GM23338 (cell line): ENCODE measurements around the gene PIK3C2B. TPM values are rescaled to one million over a fixed set of nuclear protein-coding genes. Genes with fewer than 3 reads are reported as not detected.

ENCODE experiments used
- ATAC-seq: fragments of 200-7000 bp; cut with Tn5 transposase; 3 replicates; pipeline ENCODE4 v1.9.1; 2020
- DNase-seq: peaks from one replicate; pipeline ENCODE4 v3.0.0-alpha.2; 2015; ENCODE audit warnings: low spot score
- H2AFZ ChIP-seq: fragments of 200-600 bp; sonication (generic); 2 replicates; pipeline ENCODE4 v1.8.0; 2016; ENCODE audit warnings: antibody characterized with exemption, mild to moderate bottlenecking, moderate library complexity
- H3F3A ChIP-seq: fragments of 200-600 bp; sonication (generic); replicated peaks from 2 replicates; pipeline ENCODE4 v1.8.0; 2017; ENCODE audit warnings: antibody characterized with exemption, mixed run types, low read depth
- H3K27ac ChIP-seq: fragments of 200-600 bp; sonication (generic); 2 replicates; pipeline ENCODE4 v1.6.1; 2016; ENCODE audit warnings: low read depth
- H3K27me3 ChIP-seq: fragments of 200-600 bp; sonication (generic); 2 replicates; pipeline ENCODE4 v1.8.0; 2016; ENCODE audit warnings: mild to moderate bottlenecking, mixed run types, moderate library complexity; ENCODE audit not compliant: insufficient read depth
- H3K36me3 ChIP-seq: fragments of 200-600 bp; sonication (generic); 2 replicates; pipeline ENCODE4 v1.8.0; 2016; ENCODE audit warnings: mild to moderate bottlenecking; ENCODE audit not compliant: insufficient read depth
- H3K4me1 ChIP-seq: fragments of 200-600 bp; sonication (generic); 2 replicates; pipeline ENCODE4 v1.8.0; 2016; ENCODE audit warnings: mild to moderate bottlenecking, moderate library complexity; ENCODE audit not compliant: insufficient read depth
- H3K4me2 ChIP-seq: fragments of 200-600 bp; sonication (generic); 2 replicates; pipeline ENCODE4 v1.7.1; 2017; ENCODE audit warnings: mixed run types
- H3K4me3 ChIP-seq: fragments of 200-600 bp; sonication (generic); 2 replicates; pipeline ENCODE4 v1.6.1; 2016; ENCODE audit warnings: mixed run types
- H3K79me2 ChIP-seq: fragments of 200-600 bp; sonication (generic); replicated peaks from 2 replicates; pipeline ENCODE4 v1.8.0; 2017; ENCODE audit warnings: mild to moderate bottlenecking; ENCODE audit not compliant: insufficient read depth
- H3K9me2 ChIP-seq: fragments of 200-600 bp; sonication (generic); 2 replicates; pipeline ENCODE4 v1.8.0; 2017; ENCODE audit not compliant: insufficient read depth
- H4K20me1 ChIP-seq: fragments of 200-600 bp; sonication (generic); replicated peaks from 2 replicates; pipeline ENCODE4 v1.8.0; 2017; ENCODE audit warnings: mild to moderate bottlenecking; ENCODE audit not compliant: insufficient read depth
- H3K27ac Mint-ChIP-seq: 2 replicates; pipeline ENCODE4 v1.8.0; 2020; ENCODE audit warnings: inconsistent platforms, mild to moderate bottlenecking, moderate library complexity, mixed read lengths
- H3K27me3 Mint-ChIP-seq: 3 replicates; pipeline ENCODE4 v1.8.0; 2022; ENCODE audit warnings: low read depth, mild to moderate bottlenecking, moderate library complexity, mixed read lengths, inconsistent platforms; ENCODE audit not compliant: insufficient read depth, poor library complexity
- H3K36me3 Mint-ChIP-seq: 3 replicates; pipeline ENCODE4 v1.8.0; 2021; ENCODE audit warnings: low read depth, mild to moderate bottlenecking, inconsistent platforms, moderate library complexity, mixed read lengths
- H3K4me1 Mint-ChIP-seq: 3 replicates; pipeline ENCODE4 v1.8.0; 2020; ENCODE audit warnings: mild to moderate bottlenecking, inconsistent platforms, mixed read lengths
- H3K4me3 Mint-ChIP-seq: 3 replicates; pipeline ENCODE4 v1.8.0; 2021; ENCODE audit warnings: moderate library complexity, mild to moderate bottlenecking, inconsistent platforms, mixed read lengths
- H3K9me3 Mint-ChIP-seq: 3 replicates; pipeline ENCODE4 v1.8.0; 2020; ENCODE audit warnings: moderate library complexity, mild to moderate bottlenecking, inconsistent platforms, mixed read lengths
- CTCF ChIP-seq, 2 experiments: fragments of 200-600 bp in 1 of 2; sonication (generic) in 1 of 2; conservative IDR thresholded peaks; 2 replicates each; pipeline versions ENCODE4 v1.5.1 to v1.6.1; 2016 to 2017; ENCODE audit warnings: antibody characterized with exemption in 2 of 2, low read depth in 2 of 2, mild to moderate bottlenecking in 2 of 2, moderate library complexity in 1 of 2
- EZH2 ChIP-seq: fragments of 200-600 bp; sonication (generic); IDR thresholded peaks from one replicate; pipeline ENCODE4 v1.8.0; 2017; ENCODE audit warnings: antibody characterized with exemption, mild to moderate bottlenecking, low read depth; ENCODE audit not compliant: unreplicated experiment
- JUNB ChIP-seq: IDR thresholded peaks from one replicate; pipeline ENCODE4 v1.6.1; 2016; ENCODE audit warnings: antibody characterized with exemption; ENCODE audit not compliant: unreplicated experiment
- NANOG ChIP-seq: IDR thresholded peaks from 2 replicates; pipeline ENCODE4 v1.6.1; 2016; ENCODE audit warnings: antibody characterized with exemption, borderline replicate concordance
- REST ChIP-seq: IDR thresholded peaks from one replicate; pipeline ENCODE4 v1.6.1; 2018; ENCODE audit warnings: antibody characterized with exemption; ENCODE audit not compliant: unreplicated experiment
- STAT1 ChIP-seq: IDR thresholded peaks from one replicate; pipeline ENCODE4 v1.6.1; 2016; ENCODE audit warnings: antibody characterized with exemption; ENCODE audit not compliant: unreplicated experiment
- ZNF114 ChIP-seq: fragments of 250-450 bp; sonication (Bioruptor Pico); IDR thresholded peaks from 2 replicates; pipeline ENCODE4 v1.5.0; 2020; ENCODE audit warnings: mild to moderate bottlenecking, moderate library complexity
- polyA plus RNA-seq: library from polyadenylated mRNA; unstranded; fragments of >200 nt; fragmentation: Nextera tagmentation; extraction: Ambion mirVana; gene quantifications from 2 replicates; pipeline ENCODE4 v1.2.1, GENCODE V29; 2016
- total RNA-seq: library from RNA; depleted of rRNA; stranded (reverse); fragments of >200 nt; shearing (Covaris generic); gene quantifications from 2 replicates; pipeline ENCODE4 v1.2.3, GENCODE V29; 2014

The PIK3C2B gene
- total and polyA plus RNA-seq, 2 experiments from 2014 or later, result 4.8 to 19.0 TPM

- no peak for TF ChIP-seq CTCF (conservative IDR thresholded peaks at IDR 0.05; ENCODE audit: low read depth in 2 of 2)
- TF ChIP-seq EZH2, result no peak
- TF ChIP-seq ZNF114 (CRISPR knock-in tag), result no peak
- TF ChIP-seq REST, result no peak
- TF ChIP-seq JUNB, result no peak
Measured at GRCh38 chr1:204468766-204469302, 25.8 kb downstream of the PIK3C2B start (continued).

GRCh38 chr1:204468206-204468605 is 26.4 kb downstream of the PIK3C2B start:
- no peak for DNase-seq
- Histone ChIP-seq H3K4me3 (no peak overlapping the region), H3F3A (no peaks in the 10 kb centered on the region), H3K27me3 (no peaks in the 10 kb centered on the region), H3K4me1 (no peaks in the 10 kb centered on the region), H3K9me2 (no peaks in the 10 kb centered on the region), H3K4me2 (no peak overlapping the region), H3K36me3 (no peaks in the 10 kb centered on the region), H3K79me2 (no peaks in the 10 kb centered on the region), H2AFZ (no peak overlapping the region), H3K27ac (no peak overlapping the region), H4K20me1 (no peaks in the 10 kb centered on the region)
- H3K9me3 Mint-ChIP-seq, result no peaks in the 10 kb centered on the region
- no peak for ATAC-seq
- peaks cover 21% of the 10 kb centered on the region for H3K4me1 Mint-ChIP-seq
- TF ChIP-seq NANOG (no peak), STAT1 (no peak), CTCF (conservative IDR thresholded peaks at IDR 0.05; ENCODE audit: low read depth in 2 of 2) (no peak)
- peaks cover 10% of the 10 kb centered on the region for H3K36me3 Mint-ChIP-seq
- H3K27ac Mint-ChIP-seq, result no peak overlapping the region
- peaks cover 3% of the 10 kb centered on the region for H3K27me3 Mint-ChIP-seq
- H3K4me3 Mint-ChIP-seq, result no peak overlapping the region
